ENCODE results near the gene MYLK3.

The MYLK3 gene

GRCh38 chr16:46775214-46775613 is 27.1 kb upstream of the MYLK3 start:
- no peak for DNase-seq (ENCODE audit: extremely low read depth, low read depth)
- TF ChIP-seq CTCF (IDR thresholded peaks at IDR 0.05; ENCODE audit: low read depth, low read length) = no peak

GRCh38 chr16:46774743-46775177 is 26.6 kb upstream of the MYLK3 start:
- DNase-seq (ENCODE audit: extremely low read depth, low read depth) = no peak
- no peak for TF ChIP-seq CTCF (IDR thresholded peaks at IDR 0.05; ENCODE audit: low read depth, low read length)

GRCh38 chr16:46772463-46772862 is 24.3 kb upstream of the MYLK3 start:
- no peak for DNase-seq (ENCODE audit: extremely low read depth, low read depth)
- no peak for TF ChIP-seq CTCF (IDR thresholded peaks at IDR 0.05; ENCODE audit: low read depth, low read length)

- no peak for DNase-seq (ENCODE audit: extremely low read depth, low read depth)
- TF ChIP-seq CTCF (IDR thresholded peaks at IDR 0.05; ENCODE audit: low read depth, low read length) = no peak
These were observed 20.7 kb upstream of the MYLK3 start for GRCh38 chr16:46768809-46769208.

- no peak for DNase-seq (ENCODE audit: extremely low read depth, low read depth)
- no peak for TF ChIP-seq CTCF (IDR thresholded peaks at IDR 0.05; ENCODE audit: low read depth, low read length)
These were observed 16.9 kb upstream of the MYLK3 start for GRCh38 chr16:46765050-46765449.

- DNase-seq (ENCODE audit: extremely low read depth, low read depth) = no peak
- TF ChIP-seq CTCF (IDR thresholded peaks at IDR 0.05; ENCODE audit: low read depth, low read length) = no peak
These were observed 15.0 kb upstream of the MYLK3 start for GRCh38 chr16:46763147-46763546.

GRCh38 chr16:46762583-46762982 is 14.4 kb upstream of the MYLK3 start:
- no peak for TF ChIP-seq CTCF (IDR thresholded peaks at IDR 0.05; ENCODE audit: low read depth, low read length)
- no peak for DNase-seq (ENCODE audit: extremely low read depth, low read depth)

Measured in AG09319 (cell line).